ENCODE results near the gene SPTBN1.

SPTBN1 gene

GRCh38 chr2:54578648-54579045, 122.5 kb downstream of the SPTBN1 start:
- DNase-seq: no peak

- DNase-seq: no peak
Measured at GRCh38 chr2:54579061-54579681, 123.0 kb downstream of the SPTBN1 start.

- DNase-seq: no peak
Measured at GRCh38 chr2:54579682-54580620, 123.8 kb downstream of the SPTBN1 start.

GRCh38 chr2:54581326-54582039, 125.4 kb downstream of the SPTBN1 start:
- no peak for DNase-seq

- no peak for DNase-seq
Measured at GRCh38 chr2:54582987-54583386, 126.9 kb downstream of the SPTBN1 start.

- DNase-seq: no peak
Measured at GRCh38 chr2:54584598-54584997, 128.5 kb downstream of the SPTBN1 start.

GRCh38 chr2:54585136-54585733, 129.1 kb downstream of the SPTBN1 start:
- DNase-seq: no peak

- no peak for DNase-seq
Measured at GRCh38 chr2:54586062-54586461, 129.9 kb downstream of the SPTBN1 start.

GRCh38 chr2:54586494-54586893, 130.4 kb downstream of the SPTBN1 start:
- DNase-seq: no peak

- DNase-seq: no peak
Measured at GRCh38 chr2:54587171-54588016, 131.3 kb downstream of the SPTBN1 start.

- no peak for DNase-seq
Measured at GRCh38 chr2:54588244-54588899, 132.2 kb downstream of the SPTBN1 start.

GRCh38 chr2:54589038-54589339, 132.9 kb downstream of the SPTBN1 start:
- no peak for DNase-seq

GRCh38 chr2:54589340-54590215, 133.5 kb downstream of the SPTBN1 start:
- DNase-seq: no peak

GRCh38 chr2:54590216-54591120, 134.3 kb downstream of the SPTBN1 start:
- DNase-seq: no peak

- DNase-seq: no peak
Measured at GRCh38 chr2:54591551-54591950, 135.4 kb downstream of the SPTBN1 start.

- DNase-seq: no peak
Measured at GRCh38 chr2:54593249-54593648, 137.1 kb downstream of the SPTBN1 start.

- no peak for DNase-seq
Measured at GRCh38 chr2:54594048-54594447, 137.9 kb downstream of the SPTBN1 start.

GRCh38 chr2:54595161-54595803, 139.2 kb downstream of the SPTBN1 start:
- no peak for DNase-seq
